GM19468 (cell line): ENCODE data around the gene ALG1.
"Not testable (repeated sequence)": the region's sequence is repeated elsewhere in the genome, so short reads cannot be mapped to it uniquely, and the experiment has no call there.

Experiments
- ATAC-seq: cut with Tn5 transposase; IDR thresholded peaks from one replicate; pipeline ENCODE4 v1.9.1; 2021; ENCODE audit warnings: mild to moderate bottlenecking, moderate library complexity, moderate number of reproducible peaks; ENCODE audit not compliant: unreplicated experiment; ENCODE audit errors: extremely low read depth

ALG1 gene

DNA sequence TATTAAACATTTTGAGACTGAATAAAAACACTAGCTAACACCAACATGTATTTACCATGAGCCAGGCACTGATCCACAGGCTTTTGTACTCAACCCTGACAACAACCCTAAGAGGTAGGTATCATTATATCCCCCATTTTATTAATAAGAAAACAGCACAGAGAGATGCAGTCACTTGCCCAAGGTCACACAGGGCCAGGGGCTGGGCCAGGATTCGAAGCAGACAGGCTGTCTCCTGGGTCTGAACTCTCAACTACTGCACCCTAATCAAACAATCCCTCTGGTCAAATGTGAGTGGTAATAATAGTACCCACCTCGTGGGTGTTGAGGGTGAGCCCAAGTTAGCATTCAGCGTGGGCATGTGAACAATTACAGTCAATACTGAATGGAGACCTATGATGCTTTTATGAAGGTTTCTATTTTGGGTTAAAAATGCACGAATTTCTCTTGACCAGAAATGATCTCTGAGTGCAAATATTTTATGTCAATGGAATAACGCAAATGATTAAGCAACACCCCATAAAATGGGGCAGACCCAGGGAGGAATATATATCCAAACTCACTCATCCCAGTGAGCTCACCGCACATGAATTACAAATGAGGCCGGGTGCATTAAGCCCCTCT lies 24.9 kb downstream of the ALG1 start:
- ATAC-seq: not testable (repeated sequence)

DNA sequence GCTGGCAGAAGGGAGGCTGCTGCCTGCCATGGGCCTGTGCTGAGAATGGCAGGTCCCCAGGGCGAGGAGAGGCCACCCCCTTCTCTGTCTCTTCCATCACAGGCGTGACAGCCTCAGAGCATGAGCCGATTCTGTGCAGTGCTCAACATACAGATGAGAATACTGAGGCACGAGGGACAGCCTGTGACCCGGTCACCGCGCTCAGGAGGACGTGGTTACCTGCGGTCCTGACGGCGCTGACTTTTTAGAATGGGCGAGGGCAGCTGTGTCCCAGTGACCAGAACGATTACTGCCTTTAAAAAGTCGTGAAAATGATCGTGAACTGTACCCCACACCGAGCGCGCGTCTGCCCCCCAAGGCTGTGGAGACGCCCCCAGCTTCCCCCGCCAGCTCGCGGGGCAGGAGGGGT lies 25.4 kb downstream of the ALG1 start:
- ATAC-seq: not testable (repeated sequence)

DNA sequence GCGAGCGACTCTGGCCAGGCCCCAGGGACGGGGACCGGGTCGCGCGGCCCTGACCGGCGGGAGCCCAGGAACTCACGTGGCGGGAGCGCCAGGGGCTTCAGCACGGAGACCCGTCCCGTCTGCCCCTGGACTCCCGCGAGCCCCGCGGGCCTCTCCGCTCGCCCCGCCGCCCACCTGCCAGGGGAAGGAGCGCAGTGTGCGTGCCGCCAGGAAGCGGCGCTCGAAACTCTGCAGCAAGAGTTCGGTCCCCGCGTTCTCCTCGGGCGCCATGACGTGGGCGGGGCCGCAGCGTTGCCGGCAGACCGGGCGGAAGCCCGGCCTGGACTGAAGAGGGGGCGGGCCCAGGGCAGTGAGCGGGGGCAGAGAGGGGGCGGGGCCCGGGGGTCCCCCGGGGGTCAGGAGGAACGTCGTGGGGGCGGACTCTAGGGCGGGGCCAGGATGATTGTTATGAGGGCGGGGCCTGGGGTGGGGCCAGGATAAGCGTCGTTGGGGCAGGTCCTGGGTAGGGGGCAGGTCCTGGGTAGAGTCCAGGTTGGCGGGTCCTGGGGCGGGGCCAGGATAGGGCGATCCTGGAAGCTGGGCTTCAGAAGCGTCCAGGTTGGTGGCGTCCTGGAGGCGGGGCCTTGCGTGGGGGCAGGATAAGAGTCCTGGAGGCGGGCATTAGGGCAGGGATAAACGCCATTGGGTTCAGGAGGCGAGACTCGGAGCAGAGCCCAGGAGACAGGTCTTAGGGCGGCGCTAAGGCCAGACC lies 26.0 kb downstream of the ALG1 start, which contains the start of gene EEF2KMT:
Gene EEF2KMT, minus strand, starts transcription at position 326 of the 751 bp plus-strand sequence. Its CDS starts 56 bp downstream, at position 270.
- peak; percentile 37 for ATAC-seq

DNA sequence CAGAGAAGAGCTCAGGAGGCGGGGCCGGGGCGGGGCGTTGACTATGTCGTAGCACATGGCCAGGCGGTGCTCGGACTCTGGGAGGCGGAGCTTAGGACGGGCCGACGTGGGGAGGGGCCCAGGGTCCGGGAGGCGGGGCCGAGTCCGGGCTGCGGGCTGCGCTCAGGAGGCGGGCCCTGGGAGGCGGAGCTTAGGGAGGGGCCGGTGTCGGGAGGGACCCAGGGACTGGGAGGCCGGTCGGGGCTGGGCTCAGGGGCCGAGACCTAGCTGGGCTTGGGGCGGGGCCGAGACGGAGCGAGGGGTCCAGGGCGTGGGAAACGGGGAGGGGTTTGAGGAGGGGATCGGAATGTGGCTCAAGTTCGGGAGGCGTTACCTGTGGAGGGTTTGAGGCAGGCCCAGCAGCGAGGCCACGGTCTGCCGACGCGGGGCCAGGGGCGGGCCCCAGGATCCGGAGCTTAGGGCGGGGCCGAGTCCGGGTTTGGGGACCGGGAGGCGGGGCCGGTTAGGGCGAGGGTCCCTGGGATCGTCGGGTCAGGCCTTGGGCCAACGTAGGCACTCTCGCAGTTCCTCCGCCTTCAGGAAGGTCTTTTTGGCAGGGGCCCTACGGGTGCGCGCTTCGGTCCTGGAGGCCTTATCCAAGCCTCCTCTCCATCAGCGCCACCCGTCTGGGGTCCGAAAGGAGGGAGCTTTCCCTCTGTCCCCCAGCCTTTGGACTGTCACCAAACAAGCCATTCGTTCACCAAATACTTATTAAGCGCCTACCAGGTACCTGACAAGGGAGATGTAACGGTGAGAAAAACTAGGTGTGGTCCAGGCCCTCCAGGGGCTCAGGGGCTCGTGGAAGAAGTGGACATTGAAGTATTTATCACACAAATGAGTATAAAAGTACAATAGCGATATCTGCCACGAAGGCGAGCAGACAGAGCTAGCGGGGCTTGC lies 26.8 kb downstream of the ALG1 start:
- ATAC-seq: not testable (repeated sequence)

DNA sequence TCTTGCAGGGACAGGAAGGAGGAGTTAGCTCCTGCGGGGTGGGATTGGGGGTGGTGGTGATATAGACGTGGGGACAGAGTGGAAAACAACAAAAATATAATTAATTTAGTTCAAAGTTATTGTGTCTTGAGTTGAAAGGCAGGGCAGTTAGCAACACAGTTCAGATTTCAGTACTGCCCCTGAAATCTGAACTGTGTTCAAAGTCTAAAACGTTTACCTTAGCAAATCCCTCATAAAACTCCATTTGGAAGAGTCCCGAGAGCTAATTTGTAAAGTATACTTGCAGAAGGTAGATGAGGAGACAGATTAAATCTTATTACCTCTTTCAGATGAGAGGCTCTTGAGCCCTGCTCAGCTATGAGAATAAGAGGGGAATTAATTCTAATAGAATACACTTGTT lies 27.5 kb downstream of the ALG1 start:
- ATAC-seq: not testable (repeated sequence)

DNA sequence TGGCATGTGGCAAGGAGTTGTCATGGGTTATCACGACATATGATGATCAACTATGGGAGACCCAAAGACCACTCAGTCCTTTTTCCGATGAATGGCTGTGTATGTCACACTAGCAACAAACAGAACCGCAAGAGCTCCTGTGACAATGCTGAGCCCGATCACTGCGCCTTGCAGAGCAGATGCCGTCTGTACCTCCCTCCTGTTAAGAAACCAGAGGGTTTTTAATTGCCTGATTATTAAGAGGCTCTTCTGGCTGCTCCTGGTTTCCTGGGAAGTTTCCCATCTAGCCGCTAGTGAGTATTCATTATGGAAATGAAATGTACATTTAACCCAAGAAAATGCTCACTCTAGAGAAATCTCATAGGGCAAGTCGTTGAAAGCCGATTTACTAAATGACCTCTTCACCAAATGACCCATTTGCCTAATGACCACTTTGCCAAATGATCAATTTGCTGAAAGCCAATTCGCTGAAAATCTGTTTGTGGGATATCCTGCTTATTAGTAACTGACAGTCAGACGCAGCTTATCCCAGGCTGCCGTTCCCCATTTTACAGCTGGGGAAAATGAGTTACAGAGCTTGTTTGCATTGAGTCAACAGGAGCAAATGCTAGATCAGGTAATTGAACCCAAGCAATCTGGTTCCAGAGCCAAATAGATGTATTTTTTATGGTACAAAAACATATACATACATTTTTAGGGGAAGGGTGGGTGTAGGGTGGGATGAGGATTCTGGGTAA lies 31.8 kb downstream of the ALG1 start:
- ATAC-seq: not testable (repeated sequence)

DNA sequence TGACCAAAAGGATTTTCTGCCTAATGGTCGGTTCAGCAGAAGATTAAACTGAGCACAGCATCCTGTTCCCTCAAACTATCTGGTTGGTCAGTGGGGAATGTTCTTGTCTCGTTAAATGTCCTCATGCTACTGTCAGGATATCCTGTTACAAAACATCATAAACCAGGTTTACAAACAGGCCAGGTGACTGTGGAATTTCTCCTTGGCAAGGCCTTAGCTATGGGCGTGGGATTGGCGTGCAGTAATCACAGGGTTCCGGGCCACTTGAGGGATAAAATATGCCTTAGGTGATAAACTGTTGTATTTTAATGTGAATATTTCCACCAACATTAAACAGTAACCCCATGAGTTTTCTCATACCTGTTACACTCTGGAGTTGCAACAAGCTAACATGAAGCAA lies 33.4 kb downstream of the ALG1 start:
- not testable (repeated sequence) for ATAC-seq

DNA sequence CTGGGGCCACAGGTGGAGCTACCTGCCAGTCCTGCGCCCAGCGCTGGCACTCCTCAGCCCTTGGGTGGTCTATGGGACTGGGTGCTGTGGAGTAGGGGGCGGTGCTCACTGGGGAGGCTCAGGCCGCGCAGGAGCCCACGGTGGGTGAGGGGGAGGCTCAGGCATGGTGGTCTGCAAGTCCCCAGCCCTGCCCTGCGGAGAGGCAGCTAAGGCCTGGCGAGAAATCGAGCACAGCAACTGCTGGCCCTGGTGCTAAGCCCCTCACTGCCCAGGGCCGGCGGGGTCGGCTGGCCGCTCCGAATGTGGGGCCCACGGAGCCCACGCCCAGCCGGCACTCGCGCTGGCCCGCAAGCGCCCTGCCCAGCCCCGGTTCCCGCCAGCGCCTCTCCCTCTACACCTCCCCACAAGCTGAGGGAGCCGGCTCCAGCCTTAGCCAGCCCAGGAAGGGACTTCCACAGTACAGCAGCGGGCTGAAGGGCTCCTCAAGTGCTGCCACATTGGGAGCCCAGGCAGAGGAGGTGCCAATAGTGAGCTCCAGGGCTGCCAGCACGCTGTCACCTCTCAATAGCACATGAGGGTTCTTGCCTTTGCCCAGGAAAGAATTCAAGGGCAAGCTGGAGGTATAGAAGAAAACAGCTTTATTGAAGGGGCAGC lies 37.0 kb downstream of the ALG1 start:
- ATAC-seq: no peak

DNA sequence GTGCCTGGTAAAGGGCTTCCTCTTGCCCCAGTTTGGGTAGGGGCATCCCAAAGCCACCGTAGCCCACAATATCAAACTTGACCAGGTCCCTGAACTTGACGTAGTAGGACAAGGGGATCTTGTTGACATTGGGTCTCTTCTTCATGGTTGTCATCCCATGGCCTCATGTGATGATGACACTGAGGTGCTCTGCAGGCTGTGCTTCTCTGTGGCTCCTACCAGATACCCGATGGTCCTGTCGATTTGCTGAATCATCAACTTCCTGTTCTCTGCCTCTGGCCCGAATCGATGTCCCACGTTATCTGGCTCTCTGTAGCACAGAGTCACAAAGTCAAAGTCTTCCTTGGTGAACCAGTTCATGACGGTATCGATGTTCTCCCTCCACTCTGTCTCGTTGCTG lies 39.3 kb downstream of the ALG1 start:
- not testable (repeated sequence) for ATAC-seq

DNA sequence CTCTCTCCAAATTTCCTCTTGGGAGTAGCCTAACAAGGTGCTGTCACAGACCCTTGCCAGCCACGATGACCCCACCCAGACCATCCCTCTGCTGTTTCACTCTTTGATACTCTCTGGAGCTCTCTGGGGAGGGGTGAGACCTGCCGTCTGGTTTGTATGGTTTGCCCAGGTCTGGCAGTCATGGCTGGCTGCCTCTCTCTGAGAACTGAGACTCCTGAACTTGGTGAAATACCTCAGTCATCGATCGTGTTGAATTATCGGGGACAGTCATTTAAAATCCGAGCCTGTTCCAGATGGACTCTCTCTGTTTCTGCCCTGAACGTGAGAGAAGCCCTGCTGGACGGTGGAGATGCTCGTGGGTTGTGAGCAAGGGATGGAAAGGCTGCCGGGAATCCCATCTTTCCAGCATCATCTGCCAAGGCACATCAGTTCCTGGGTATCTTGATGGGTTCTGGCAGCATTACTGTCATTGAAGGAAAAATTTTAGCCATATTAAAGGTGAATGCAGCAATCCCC lies 45.2 kb downstream of the ALG1 start:
- ATAC-seq: not testable (repeated sequence)

DNA sequence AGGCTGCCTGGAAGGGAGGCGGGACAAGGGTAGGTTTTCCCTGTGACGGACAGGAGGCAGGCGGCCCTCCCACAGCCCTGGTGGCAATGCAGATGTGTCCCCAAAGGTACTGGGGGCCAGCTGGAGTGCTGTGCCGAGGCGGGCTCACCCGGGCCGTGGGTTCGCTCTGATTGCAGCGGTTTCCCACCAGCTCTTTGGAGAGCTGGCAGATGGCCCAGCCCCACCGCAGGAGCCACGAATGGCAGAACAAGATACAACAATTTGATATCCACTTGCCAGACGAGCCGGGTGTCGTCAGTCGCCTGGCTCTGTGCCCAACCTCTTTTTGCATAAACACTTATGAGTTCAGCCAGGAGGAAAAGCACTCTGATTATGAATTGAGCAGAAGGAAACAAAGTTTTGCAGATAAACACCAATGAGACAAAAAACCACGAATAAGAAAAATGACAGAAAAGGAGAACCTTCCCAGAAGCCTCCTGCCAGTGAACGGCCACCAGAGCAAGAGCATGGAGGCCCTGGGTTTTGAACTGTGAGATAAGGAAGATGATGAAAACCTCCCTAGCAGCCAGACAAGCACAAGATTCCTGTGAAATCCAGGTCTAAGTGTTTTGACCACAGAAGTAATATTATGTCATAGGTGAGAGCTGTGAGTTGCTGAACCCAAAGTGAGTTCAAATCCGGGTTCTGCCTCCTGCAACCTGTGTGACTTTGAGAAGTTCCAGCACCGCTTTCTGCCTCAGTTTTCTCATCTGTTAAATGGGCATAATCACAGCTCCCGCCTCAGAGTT lies 45.9 kb downstream of the ALG1 start:
- ATAC-seq: not testable (repeated sequence)

DNA sequence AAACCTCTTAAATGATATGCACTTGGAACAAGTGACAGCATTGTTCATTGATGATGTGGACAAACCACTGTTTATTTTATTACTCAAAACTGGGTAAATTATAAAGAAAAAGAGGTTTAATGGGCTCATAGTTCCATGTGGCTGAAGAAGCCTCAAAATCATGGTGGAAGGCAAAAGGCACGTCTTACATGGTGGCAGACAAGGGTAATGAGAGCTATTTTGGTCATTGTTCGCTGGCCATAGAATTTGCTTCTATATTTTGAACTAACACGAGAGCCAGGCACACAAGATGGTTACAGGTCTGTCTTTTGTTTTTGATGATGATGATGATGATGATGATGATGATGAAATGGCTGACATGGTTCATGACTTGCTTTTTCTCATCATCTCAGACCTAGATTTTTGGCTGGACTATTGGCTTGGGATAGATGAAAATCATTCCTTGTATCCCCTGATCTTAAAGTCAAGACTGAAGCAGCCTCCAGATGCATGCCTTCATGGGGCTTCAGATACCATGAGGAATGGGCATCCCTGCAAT lies 59.9 kb downstream of the ALG1 start:
- not testable (repeated sequence) for ATAC-seq

DNA sequence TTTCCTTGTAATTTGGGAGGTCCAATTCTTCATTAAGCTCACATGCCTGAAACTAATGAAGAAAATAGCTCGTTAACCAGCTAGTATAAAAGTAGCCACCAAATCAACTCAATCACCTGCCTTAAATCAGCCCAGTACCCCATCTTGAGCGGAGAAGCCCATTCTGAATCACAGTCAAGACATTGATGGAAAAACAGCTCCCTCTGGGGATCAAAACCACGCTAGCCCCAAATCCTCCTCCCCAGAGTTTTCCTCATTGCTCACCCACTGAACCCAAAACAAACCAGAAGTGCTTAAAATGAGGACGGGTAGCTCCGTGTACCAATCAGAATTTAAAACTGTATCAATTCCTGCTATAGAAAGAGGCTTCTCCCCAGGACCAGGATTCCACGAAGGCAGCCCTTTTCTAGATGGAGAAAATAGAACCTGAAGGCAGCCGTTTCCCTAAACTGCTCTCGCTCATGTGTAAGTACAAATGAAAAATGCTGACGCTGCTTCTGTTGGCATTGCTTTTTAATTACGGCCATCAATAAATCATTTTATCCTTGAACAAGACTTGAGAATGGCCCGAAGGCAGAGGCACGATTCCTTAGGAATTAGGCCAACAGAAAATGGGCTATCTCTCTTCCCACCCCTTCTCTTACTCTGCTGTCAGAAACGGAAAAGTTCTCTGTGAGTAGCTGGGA lies 61.4 kb downstream of the ALG1 start:
- ATAC-seq: not testable (repeated sequence)

DNA sequence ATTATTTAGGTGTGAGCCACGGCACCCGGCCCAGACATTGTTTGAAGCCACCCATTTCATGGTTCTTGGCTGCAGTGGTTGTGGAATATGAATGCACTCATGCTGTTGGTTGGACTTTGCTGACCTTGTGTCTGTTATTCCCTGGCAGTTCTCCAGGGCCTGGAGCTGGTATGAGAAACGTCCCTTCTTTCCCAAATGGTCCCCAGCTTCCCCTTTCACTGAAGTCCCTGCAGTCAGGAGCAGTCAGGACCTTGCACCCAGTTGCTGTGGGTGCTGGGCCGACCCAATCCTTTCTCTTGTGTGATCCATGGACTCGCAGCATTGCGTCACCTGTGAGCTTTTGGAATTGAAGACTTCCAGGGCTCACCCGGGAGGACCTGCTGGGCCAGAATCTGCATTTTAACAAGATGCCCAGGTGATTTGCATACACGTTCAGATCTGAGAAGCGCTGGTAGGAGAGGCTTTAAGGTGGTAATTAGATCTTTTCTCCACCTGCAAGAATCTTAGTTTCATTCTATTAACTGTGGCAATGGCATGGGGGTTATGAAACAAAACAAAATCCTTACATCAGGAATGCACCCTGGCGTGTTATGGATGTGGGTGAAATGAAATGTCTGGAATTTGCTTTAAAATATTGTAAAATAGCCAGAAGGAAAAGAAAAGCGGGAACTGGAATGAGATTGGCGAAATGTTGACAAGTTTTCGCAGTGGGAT lies 63.3 kb downstream of the ALG1 start:
- ATAC-seq: not testable (repeated sequence)
